HEK293 (cell line): ENCODE results near the gene FADS6.

Source experiments
- CTCF ChIA-PET: fragments of 350-600 bp; formaldehyde crosslinking; extraction: SDS; loops from one replicate; lab custom pipeline; 2021; ENCODE audit warnings: antibody characterized with exemption; lab: Yijun Ruan, JAX
- POLR2A ChIA-PET: fragments of 300-600 bp; formaldehyde crosslinking; extraction: SDS; loops from one replicate; lab custom pipeline; 2020; ENCODE audit warnings: antibody characterized with exemption, inconsistent platforms; lab: Yijun Ruan, JAX
- H3K27ac ChIP-seq: fragments of 200-500 bp; sonication (Bioruptor generic); 2 replicates; pipeline ENCODE4 v1.5.1; 2014; ENCODE audit warnings: low read depth, low read length, control low read depth, inconsistent platforms; ENCODE audit errors: extremely low read depth
- H3K36me3 ChIP-seq, 2 experiments: fragments of 200-500 bp in 1 of 2; sonication (Bioruptor generic) in 1 of 2; 1 replicate in 1 of 2; 2 replicates in 1 of 2; pipeline ENCODE4 v1.5.1; 2014 to 2017; ENCODE audit warnings: inconsistent platforms in 2 of 2, low read length in 2 of 2; ENCODE audit not compliant: control insufficient read depth in 2 of 2, insufficient read depth in 1 of 2
- H3K4me1 ChIP-seq: fragments of 200-500 bp; sonication (Bioruptor generic); 2 replicates; pipeline ENCODE4 v1.5.1; 2014; ENCODE audit warnings: mild to moderate bottlenecking, low read length, inconsistent platforms; ENCODE audit not compliant: control insufficient read depth, insufficient read depth
- H3K4me3 ChIP-seq: 2 replicates; pipeline ENCODE4 v1.5.1; 2011; ENCODE audit warnings: low read depth, mild to moderate bottlenecking, control low read depth, low read length, moderate library complexity
- H3K9me3 ChIP-seq: fragments of 200-500 bp; sonication (Bioruptor generic); 2 replicates; pipeline ENCODE4 v1.5.1; 2014; ENCODE audit warnings: low read depth, low read length, inconsistent platforms; ENCODE audit not compliant: control insufficient read depth, insufficient read depth
- EGR2 ChIP-seq: fragments of 450-650 bp; formaldehyde crosslinking; IDR thresholded peaks from 2 replicates; pipeline ENCODE4 v1.5.1; 2016; ENCODE audit warnings: low read depth, missing biosample characterization, missing genetic modification characterization
- ELK4 ChIP-seq: IDR thresholded peaks from 2 replicates; pipeline ENCODE4 v1.6.1; 2011; ENCODE audit warnings: mild to moderate bottlenecking, low read depth, low read length, borderline replicate concordance
- INSM2 ChIP-seq: fragments of 450-650 bp; formaldehyde crosslinking; IDR thresholded peaks from 2 replicates; pipeline ENCODE4 v1.5.1; 2016; ENCODE audit warnings: missing biosample characterization, missing genetic modification characterization
- KLF1 ChIP-seq: fragments of 450-650 bp; formaldehyde crosslinking; IDR thresholded peaks from 2 replicates; pipeline ENCODE4 v1.5.1; 2016; ENCODE audit warnings: missing biosample characterization, missing genetic modification characterization
- KLF9 ChIP-seq: fragments of 450-650 bp; formaldehyde crosslinking; IDR thresholded peaks from 2 replicates; pipeline ENCODE4 v1.5.1; 2016; ENCODE audit warnings: missing biosample characterization, missing genetic modification characterization, low read depth
- OVOL3 ChIP-seq: fragments of 450-650 bp; formaldehyde crosslinking; IDR thresholded peaks from 2 replicates; pipeline ENCODE4 v1.5.1; 2016; ENCODE audit warnings: missing biosample characterization, missing genetic modification characterization
- SCRT1 ChIP-seq: fragments of 450-650 bp; formaldehyde crosslinking; IDR thresholded peaks from 2 replicates; pipeline ENCODE4 v1.5.1; 2016; ENCODE audit warnings: missing biosample characterization, missing genetic modification characterization, borderline replicate concordance
- SP2 ChIP-seq: fragments of 450-650 bp; formaldehyde crosslinking; IDR thresholded peaks from 2 replicates; pipeline ENCODE4 v1.5.1; 2016; ENCODE audit warnings: missing biosample characterization, missing genetic modification characterization
- SP7 ChIP-seq: fragments of 450-650 bp; formaldehyde crosslinking; IDR thresholded peaks from 2 replicates; pipeline ENCODE4 v1.5.1; 2016; ENCODE audit warnings: missing biosample characterization, missing genetic modification characterization
- TCF7L2 ChIP-seq: IDR thresholded peaks from 2 replicates; pipeline ENCODE4 v1.6.1; 2011; ENCODE audit warnings: low read depth, mild to moderate bottlenecking, inconsistent platforms, low read length, moderate library complexity, borderline replicate concordance
- YY1 ChIP-seq: fragments of 450-650 bp; formaldehyde crosslinking; IDR thresholded peaks from 2 replicates; pipeline ENCODE4 v1.5.1; 2018; ENCODE audit warnings: missing biosample characterization, missing genetic modification characterization
- ZBTB8A ChIP-seq: fragments of 450-650 bp; formaldehyde crosslinking; IDR thresholded peaks from 2 replicates; pipeline ENCODE4 v1.5.1; 2016; ENCODE audit warnings: missing biosample characterization, missing genetic modification characterization
- ZFP37 ChIP-seq: fragments of 450-650 bp; formaldehyde crosslinking; IDR thresholded peaks from 2 replicates; pipeline ENCODE4 v1.5.1; 2016; ENCODE audit warnings: missing biosample characterization, missing genetic modification characterization
- ZNF10 ChIP-seq: fragments of 450-650 bp; formaldehyde crosslinking; IDR thresholded peaks from 2 replicates; pipeline ENCODE4 v1.5.1; 2017; ENCODE audit warnings: missing biosample characterization, missing genetic modification characterization
- ZNF2 ChIP-seq: fragments of 450-650 bp; formaldehyde crosslinking; IDR thresholded peaks from 2 replicates; pipeline ENCODE4 v1.5.1; 2016; ENCODE audit warnings: missing biosample characterization, missing genetic modification characterization
- ZNF223 ChIP-seq: fragments of 450-650 bp; formaldehyde crosslinking; IDR thresholded peaks from 2 replicates; pipeline ENCODE4 v1.5.1; 2016; ENCODE audit warnings: missing biosample characterization, missing genetic modification characterization
- ZNF239 ChIP-seq: fragments of 450-650 bp; formaldehyde crosslinking; IDR thresholded peaks from 2 replicates; pipeline ENCODE4 v1.5.1; 2016; ENCODE audit warnings: missing biosample characterization, missing genetic modification characterization
- ZNF248 ChIP-seq: fragments of 450-650 bp; formaldehyde crosslinking; IDR thresholded peaks from 2 replicates; pipeline ENCODE4 v1.5.1; 2017; ENCODE audit warnings: missing biosample characterization, missing genetic modification characterization
- ZNF26 ChIP-seq: fragments of 450-650 bp; formaldehyde crosslinking; IDR thresholded peaks from 2 replicates; pipeline ENCODE4 v1.5.1; 2016; ENCODE audit warnings: missing biosample characterization, missing genetic modification characterization
- ZNF335 ChIP-seq: fragments of 450-650 bp; formaldehyde crosslinking; conservative IDR thresholded peaks from 2 replicates; pipeline ENCODE4 v1.5.1; 2016; ENCODE audit warnings: missing biosample characterization, missing genetic modification characterization
- ZNF37A ChIP-seq: fragments of 450-650 bp; IDR thresholded peaks from 2 replicates; pipeline ENCODE4 v1.5.1; 2018; ENCODE audit warnings: missing biosample characterization, missing genetic modification characterization
- ZNF391 ChIP-seq: fragments of 450-650 bp; formaldehyde crosslinking; IDR thresholded peaks from 2 replicates; pipeline ENCODE4 v1.5.1; 2016; ENCODE audit warnings: low read depth, missing biosample characterization, missing genetic modification characterization, borderline replicate concordance
- ZNF398 ChIP-seq: fragments of 450-650 bp; formaldehyde crosslinking; IDR thresholded peaks from 2 replicates; pipeline ENCODE4 v1.5.1; 2017; ENCODE audit warnings: missing biosample characterization, missing genetic modification characterization
- ZNF423 ChIP-seq: fragments of 450-650 bp; formaldehyde crosslinking; IDR thresholded peaks from 2 replicates; pipeline ENCODE4 v1.5.1; 2016; ENCODE audit warnings: missing biosample characterization, missing genetic modification characterization
- ZNF433 ChIP-seq: fragments of 450-650 bp; formaldehyde crosslinking; IDR thresholded peaks from 2 replicates; pipeline ENCODE4 v1.5.1; 2016; ENCODE audit warnings: missing biosample characterization, missing genetic modification characterization, low read depth
- ZNF610 ChIP-seq: fragments of 450-650 bp; formaldehyde crosslinking; IDR thresholded peaks from 2 replicates; pipeline ENCODE4 v1.5.1; 2016; ENCODE audit warnings: missing biosample characterization, missing genetic modification characterization, borderline replicate concordance
- ZNF707 ChIP-seq: fragments of 450-650 bp; formaldehyde crosslinking; IDR thresholded peaks from 2 replicates; pipeline ENCODE4 v1.5.1; 2016; ENCODE audit warnings: missing biosample characterization, missing genetic modification characterization
- ZSCAN30 ChIP-seq: fragments of 450-650 bp; IDR thresholded peaks from 2 replicates; pipeline ENCODE4 v1.5.1; 2018; ENCODE audit warnings: missing biosample characterization, mild to moderate bottlenecking, missing genetic modification characterization, moderate library complexity
- ZSCAN4 ChIP-seq: fragments of 450-650 bp; formaldehyde crosslinking; IDR thresholded peaks from 2 replicates; pipeline ENCODE4 v1.5.1; 2017; ENCODE audit warnings: missing biosample characterization, missing genetic modification characterization

FADS6 gene

GRCh38 chr17:74921026-74921681, 27.7 kb upstream of the FADS6 start (continued):
- no peak for TF ChIP-seq SCRT1 (tag by site-specific recombination)
- peak; percentile 16 for TF ChIP-seq SP2 (tag by site-specific recombination)
- peak; percentile 43 for TF ChIP-seq SP7 (tag by site-specific recombination)
- no peak for TF ChIP-seq ZNF707 (tag by site-specific recombination)
- TF ChIP-seq YY1 (tag by site-specific recombination): no peak
- TF ChIP-seq, all 188 proteins: peak for 19

GRCh38 chr17:74920642-74921025, 27.2 kb upstream of the FADS6 start:
- CTCF ChIA-PET: interaction anchor here (0.5 to 6.3 kb wide), 6 partner anchors 10 to 266 kb away, joined by 3 to 69 read pairs (median 4); no protein-coding TSS in a partner anchor
- Histone ChIP-seq H3K4me1 (no peaks in the 10 kb centered on the region), H3K9me3 (no peaks in the 10 kb centered on the region), H3K4me3 (no peak overlapping the region), H3K27ac (no peak overlapping the region), H3K36me3 (peaks cover 0 to 5% of the 10 kb centered on the region in 2 experiments; a peak in 1 of 3 replicates)
- POLR2A ChIA-PET: interaction anchor here (1.6 kb wide), 1 partner anchor 48 kb away, joined by 3 read pairs; the partner anchor contains the start of gene FDXR
- TF ChIP-seq ZNF433 (no peak), KLF9 (0 out of 2 replicates have a peak, but pooled peaks have one; percentile 28), ZNF37A (tag by site-specific recombination) (no peak), TCF7L2 (no peak), ZNF423 (tag by site-specific recombination) (no peak), ZNF391 (tag by site-specific recombination) (no peak), ZNF610 (tag by site-specific recombination) (no peak), ELK4 (no peak), ZNF398 (tag by site-specific recombination) (no peak), ZNF335 (tag by site-specific recombination) (no peak), ZBTB8A (tag by site-specific recombination) (no peak), SCRT1 (tag by site-specific recombination) (peak; percentile 62; the same call in 1 of the 2 replicates), OVOL3 (tag by site-specific recombination) (no peak), ZNF248 (tag by site-specific recombination) (no peak), ZNF26 (no peak), ZSCAN30 (tag by site-specific recombination) (no peak), SP2 (tag by site-specific recombination) (0 out of 2 replicates have a peak, but pooled peaks have one; percentile 7), ZNF239 (tag by site-specific recombination) (no peak), ZNF223 (tag by site-specific recombination) (no peak), ZSCAN4 (tag by site-specific recombination) (no peak), ZFP37 (tag by site-specific recombination) (no peak), ZNF2 (tag by site-specific recombination) (no peak), INSM2 (tag by site-specific recombination) (no peak), ZNF10 (tag by site-specific recombination) (no peak), KLF1 (tag by site-specific recombination) (peak; percentile 45; the same call in 1 of the 2 replicates), EGR2 (tag by site-specific recombination) (no peak)
